ENCODE data around the gene CNTNAP2. TPM values are rescaled to one million over a fixed set of nuclear protein-coding genes. Genes with fewer than 3 reads are reported as not detected.

The CNTNAP2 gene
- total and polyA plus RNA-seq, 2 donors (not counting 1 experiment from before 2014, with no cell fraction given): not detected

GRCh38 chr7:146683439-146683838 is 566.8 kb downstream of the CNTNAP2 start:
- Histone ChIP-seq H3K4me1 (ENCODE audit: control insufficient read depth, extremely low read depth, insufficient read depth, low read length) (no peaks in the 10 kb centered on the region), H3K79me2 (ENCODE audit: control insufficient read depth, insufficient read depth, low read length) (no peaks in the 10 kb centered on the region), H4K20me1 (ENCODE audit: control insufficient read depth, extremely low read depth, insufficient read depth, low read length) (no peaks in the 10 kb centered on the region), H2AFZ (ENCODE audit: low read length) (no peak overlapping the region), H3K36me3 (ENCODE audit: control insufficient read depth, insufficient read depth, low read length) (no peaks in the 10 kb centered on the region), H3K9ac (ENCODE audit: insufficient read depth, low read length) (no peak overlapping the region), H3K9me3 (ENCODE audit: control insufficient read depth, insufficient read depth, low read depth, low read length) (no peaks in the 10 kb centered on the region), H3K27me3 (ENCODE audit: control insufficient read depth, insufficient read depth, low read length) (no peaks in the 10 kb centered on the region), H3K4me2 (ENCODE audit: extremely low read depth, insufficient read depth, low read length) (no peak overlapping the region), H3K4me3 (replicated peaks in 1 of 4; ENCODE audit: control extremely low read depth in 1 of 4, insufficient read depth in 1 of 4, low read depth in 3 of 4, low read length in 4 of 4) (no peak overlapping the region), H3K27ac (ENCODE audit: insufficient read depth, low read length) (no peak overlapping the region)
- no peak for TF ChIP-seq EZH2 (IDR thresholded peaks at IDR 0.05; ENCODE audit: low read length, missing control alignments)
- TF ChIP-seq CTCF (conservative IDR thresholded peaks at IDR 0.05 in 1 of 2, IDR thresholded peaks at IDR 0.05 in 1 of 2; ENCODE audit: low read depth in 1 of 2, low read length in 2 of 2): no peak
- DNase-seq (ENCODE audit: low read depth in 2 of 2): peak; percentile 16 to 57

- TF ChIP-seq CTCF (conservative IDR thresholded peaks at IDR 0.05 in 1 of 2, IDR thresholded peaks at IDR 0.05 in 1 of 2; ENCODE audit: low read depth in 1 of 2, low read length in 2 of 2) (no peak), EZH2 (IDR thresholded peaks at IDR 0.05; ENCODE audit: low read length, missing control alignments) (no peak)
- Histone ChIP-seq H2AFZ (ENCODE audit: low read length) (no peak overlapping the region), H3K4me1 (ENCODE audit: control insufficient read depth, extremely low read depth, insufficient read depth, low read length) (no peaks in the 10 kb centered on the region), H3K79me2 (ENCODE audit: control insufficient read depth, insufficient read depth, low read length) (no peaks in the 10 kb centered on the region), H3K9me3 (ENCODE audit: control insufficient read depth, insufficient read depth, low read depth, low read length) (no peaks in the 10 kb centered on the region), H3K36me3 (ENCODE audit: control insufficient read depth, insufficient read depth, low read length) (no peaks in the 10 kb centered on the region), H3K4me2 (ENCODE audit: extremely low read depth, insufficient read depth, low read length) (no peak overlapping the region), H3K4me3 (replicated peaks in 1 of 4; ENCODE audit: control extremely low read depth in 1 of 4, insufficient read depth in 1 of 4, low read depth in 3 of 4, low read length in 4 of 4) (no peak overlapping the region), H3K9ac (ENCODE audit: insufficient read depth, low read length) (no peak overlapping the region), H3K27me3 (ENCODE audit: control insufficient read depth, insufficient read depth, low read length) (no peaks in the 10 kb centered on the region), H4K20me1 (ENCODE audit: control insufficient read depth, extremely low read depth, insufficient read depth, low read length) (no peaks in the 10 kb centered on the region), H3K27ac (ENCODE audit: insufficient read depth, low read length) (no peak overlapping the region)
- no peak for DNase-seq (ENCODE audit: low read depth in 2 of 2)
Observed at GRCh38 chr7:146690987-146691386, 574.4 kb downstream of the CNTNAP2 start.

- Histone ChIP-seq H2AFZ (ENCODE audit: low read length) (no peak overlapping the region), H3K4me2 (ENCODE audit: extremely low read depth, insufficient read depth, low read length) (no peak overlapping the region), H3K36me3 (ENCODE audit: control insufficient read depth, insufficient read depth, low read length) (no peaks in the 10 kb centered on the region), H3K27ac (ENCODE audit: insufficient read depth, low read length) (no peak overlapping the region), H3K4me3 (replicated peaks in 1 of 4; ENCODE audit: control extremely low read depth in 1 of 4, insufficient read depth in 1 of 4, low read depth in 3 of 4, low read length in 4 of 4) (no peak overlapping the region), H4K20me1 (ENCODE audit: control insufficient read depth, extremely low read depth, insufficient read depth, low read length) (no peaks in the 10 kb centered on the region), H3K27me3 (ENCODE audit: control insufficient read depth, insufficient read depth, low read length) (no peaks in the 10 kb centered on the region), H3K4me1 (ENCODE audit: control insufficient read depth, extremely low read depth, insufficient read depth, low read length) (no peaks in the 10 kb centered on the region), H3K9me3 (ENCODE audit: control insufficient read depth, insufficient read depth, low read depth, low read length) (no peaks in the 10 kb centered on the region), H3K9ac (ENCODE audit: insufficient read depth, low read length) (no peak overlapping the region), H3K79me2 (ENCODE audit: control insufficient read depth, insufficient read depth, low read length) (no peaks in the 10 kb centered on the region)
- no peak for TF ChIP-seq CTCF (conservative IDR thresholded peaks at IDR 0.05 in 1 of 2, IDR thresholded peaks at IDR 0.05 in 1 of 2; ENCODE audit: low read depth in 1 of 2, low read length in 2 of 2)
- TF ChIP-seq EZH2 (IDR thresholded peaks at IDR 0.05; ENCODE audit: low read length, missing control alignments): no peak
- no peak for DNase-seq (ENCODE audit: low read depth in 2 of 2)
Observed at GRCh38 chr7:146698995-146699610, 582.5 kb downstream of the CNTNAP2 start.

All from fibroblast of lung (primary cell).